ENCODE data around the gene ZNF816. TPM values are rescaled to one million over a fixed set of nuclear protein-coding genes. Genes with fewer than 3 reads are reported as not detected.
"Not testable (repeated sequence)": the region's sequence is repeated elsewhere in the genome, so short reads cannot be mapped to it uniquely, and the experiment has no call there.

Gene ZNF816
- total RNA-seq, 1 donor = 11.7 TPM

DNA sequence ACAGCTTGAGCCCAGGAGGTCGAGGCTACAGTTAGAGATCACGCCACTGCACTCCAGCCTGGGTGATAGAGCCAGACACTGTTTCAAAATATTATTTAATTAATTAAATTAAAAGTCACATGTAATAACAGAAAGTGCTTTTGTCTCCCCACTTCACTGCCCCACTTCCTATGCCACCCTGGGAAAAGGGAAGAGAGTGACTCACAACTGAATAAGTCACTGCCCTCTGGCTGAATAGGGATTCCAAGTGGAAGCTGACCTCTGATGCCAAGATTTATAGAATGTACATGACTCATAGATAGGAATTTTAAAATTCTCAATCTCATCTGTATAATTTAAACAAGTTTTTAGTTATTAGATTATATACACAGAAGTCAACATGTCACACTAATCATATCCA is 28.8 kb upstream of the ZNF816 start:
- peak; percentile 46 for DNase-seq (ENCODE audit: low read depth)
- peak overlapping the region; percentile 40 for H3K4me3 ChIP-seq (ENCODE audit: low read depth, low read length)
- TF ChIP-seq, protein P1, sequence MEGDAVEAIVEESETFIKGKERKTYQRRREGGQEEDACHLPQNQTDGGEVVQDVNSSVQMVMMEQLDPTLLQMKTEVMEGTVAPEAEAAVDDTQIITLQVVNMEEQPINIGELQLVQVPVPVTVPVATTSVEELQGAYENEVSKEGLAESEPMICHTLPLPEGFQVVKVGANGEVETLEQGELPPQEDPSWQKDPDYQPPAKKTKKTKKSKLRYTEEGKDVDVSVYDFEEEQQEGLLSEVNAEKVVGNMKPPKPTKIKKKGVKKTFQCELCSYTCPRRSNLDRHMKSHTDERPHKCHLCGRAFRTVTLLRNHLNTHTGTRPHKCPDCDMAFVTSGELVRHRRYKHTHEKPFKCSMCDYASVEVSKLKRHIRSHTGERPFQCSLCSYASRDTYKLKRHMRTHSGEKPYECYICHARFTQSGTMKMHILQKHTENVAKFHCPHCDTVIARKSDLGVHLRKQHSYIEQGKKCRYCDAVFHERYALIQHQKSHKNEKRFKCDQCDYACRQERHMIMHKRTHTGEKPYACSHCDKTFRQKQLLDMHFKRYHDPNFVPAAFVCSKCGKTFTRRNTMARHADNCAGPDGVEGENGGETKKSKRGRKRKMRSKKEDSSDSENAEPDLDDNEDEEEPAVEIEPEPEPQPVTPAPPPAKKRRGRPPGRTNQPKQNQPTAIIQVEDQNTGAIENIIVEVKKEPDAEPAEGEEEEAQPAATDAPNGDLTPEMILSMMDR (IDR thresholded peaks at IDR 0.05; ENCODE audit: insufficient read depth, low read depth, low read length) = no peak

DNA sequence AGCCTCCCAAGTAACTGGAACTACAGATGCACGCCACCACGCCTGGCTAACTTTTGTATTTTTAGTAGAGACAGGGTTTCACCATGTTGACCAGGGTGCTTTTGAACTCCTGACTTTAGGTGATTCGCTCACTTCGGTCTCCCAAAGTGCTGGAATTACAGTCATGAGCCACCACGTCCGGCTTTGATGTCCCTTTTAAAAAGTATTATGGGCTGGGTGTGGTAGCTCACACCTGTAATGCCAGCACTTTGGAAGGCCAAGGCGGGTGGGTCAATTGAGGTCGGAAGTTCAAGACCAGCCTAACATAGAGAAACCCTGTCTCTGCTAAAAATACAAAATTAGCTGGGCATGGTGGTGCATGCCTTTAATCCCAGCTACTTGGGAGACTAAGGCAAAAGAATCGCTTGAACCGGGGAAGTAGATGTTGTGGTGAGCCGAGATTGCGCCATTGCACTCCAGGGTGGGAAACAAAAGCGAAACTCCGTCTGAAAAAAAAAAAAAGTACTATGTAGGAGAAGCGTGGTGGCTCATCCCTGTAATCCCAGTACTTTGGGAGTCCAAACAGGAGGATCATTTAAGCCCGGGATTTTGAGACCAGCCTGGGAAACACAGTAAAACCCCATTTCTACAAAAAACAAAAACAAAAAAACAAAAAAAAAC is 28.2 kb upstream of the ZNF816 start:
- TF ChIP-seq, protein P1 (IDR thresholded peaks at IDR 0.05; ENCODE audit: insufficient read depth, low read depth, low read length) = no peak
- peak overlapping the region; percentile 40 for H3K4me3 ChIP-seq (ENCODE audit: low read depth, low read length)
- DNase-seq (ENCODE audit: low read depth) = peak; percentile 75

DNA sequence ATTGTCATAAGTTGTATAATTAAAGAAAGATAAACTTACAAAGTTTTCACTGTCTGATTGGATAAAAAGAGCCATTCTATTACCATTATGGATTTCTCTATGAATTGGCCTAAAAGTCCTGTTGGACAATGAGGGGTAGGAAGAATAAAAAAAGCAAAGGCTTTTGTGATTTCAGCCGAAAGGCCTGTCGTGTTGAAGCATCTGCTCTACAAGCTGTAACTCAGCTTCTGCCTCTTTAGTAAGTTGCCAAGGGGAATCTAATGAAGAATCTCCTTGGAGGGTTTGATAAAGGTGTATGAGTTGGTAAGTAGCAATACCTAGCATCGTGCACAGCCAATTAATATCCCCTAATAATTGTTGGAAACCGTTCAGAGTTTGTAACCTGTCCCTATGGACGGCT is 25.8 kb upstream of the ZNF816 start:
- no peak for DNase-seq (ENCODE audit: low read depth)
- TF ChIP-seq, protein P1 (IDR thresholded peaks at IDR 0.05; ENCODE audit: insufficient read depth, low read depth, low read length) = no peak
- H3K4me3 ChIP-seq (ENCODE audit: low read depth, low read length) = no peak overlapping the region

DNA sequence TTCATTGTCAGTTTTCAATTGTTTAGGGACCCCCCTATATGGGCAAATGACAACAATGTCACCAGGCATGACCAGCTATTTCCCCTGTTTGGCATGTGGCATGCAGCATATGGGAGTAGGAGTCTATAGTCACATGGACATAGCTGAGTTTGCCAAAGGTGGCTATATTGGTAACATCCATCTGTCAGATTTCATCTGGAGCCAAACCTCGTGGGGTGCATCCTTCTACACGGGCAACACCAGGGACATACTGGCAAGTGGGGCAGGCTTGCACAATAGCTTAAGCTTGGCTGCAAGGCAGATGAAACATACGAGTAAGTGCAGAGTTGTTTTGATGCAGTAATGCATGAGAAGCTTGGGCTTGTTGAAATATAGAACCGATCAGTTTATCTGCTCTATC is 24.5 kb upstream of the ZNF816 start:
- TF ChIP-seq, protein P1 (IDR thresholded peaks at IDR 0.05; ENCODE audit: insufficient read depth, low read depth, low read length) = no peak
- DNase-seq (ENCODE audit: low read depth) = no peak

DNA sequence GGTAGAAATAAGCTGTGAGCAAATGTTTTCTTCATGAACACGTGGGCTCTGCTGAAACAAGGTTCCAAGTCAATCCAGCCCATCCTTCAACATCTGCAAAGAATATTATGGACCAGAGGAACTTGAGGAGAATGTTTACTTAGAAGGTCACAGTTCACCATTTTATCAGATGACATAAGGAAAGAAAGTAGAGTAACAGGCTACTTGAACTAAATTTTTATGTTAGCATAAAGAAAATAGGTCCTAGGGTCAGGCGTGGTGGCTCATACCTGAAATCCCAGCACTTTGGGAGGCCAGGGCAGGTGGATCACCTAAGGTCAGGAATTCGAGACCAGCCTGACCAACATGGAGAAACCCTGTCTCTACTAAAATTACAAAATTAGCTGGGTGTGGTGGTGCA is 20.5 kb upstream of the ZNF816 start:
- DNase-seq (ENCODE audit: low read depth); H3K4me3 ChIP-seq (ENCODE audit: low read depth, low read length): not testable (repeated sequence)

More for the DNA sequence above, 24.5 kb upstream of the ZNF816 start:
- H3K4me3 ChIP-seq (ENCODE audit: low read depth, low read length) = no peak overlapping the region

DNA sequence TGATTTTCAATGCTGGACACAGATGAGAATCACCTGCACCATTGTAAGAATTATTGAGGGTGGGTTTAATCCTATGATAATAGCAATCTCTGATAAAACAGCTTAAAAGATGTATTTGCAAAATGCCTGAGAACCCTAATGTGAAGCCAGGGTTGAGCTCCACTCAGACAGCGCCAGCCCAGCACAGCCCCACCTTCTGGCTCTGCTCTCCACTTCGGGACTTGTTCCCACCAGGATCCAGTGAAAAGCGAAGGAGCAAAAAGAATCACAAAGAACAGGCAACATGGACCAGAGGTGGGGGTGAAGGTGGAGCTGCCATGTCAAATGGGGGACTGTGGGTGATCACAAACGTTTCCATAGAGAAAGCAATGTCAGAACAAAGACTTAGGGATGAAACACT is 18.6 kb upstream of the ZNF816 start:
- TF ChIP-seq, protein P1 (IDR thresholded peaks at IDR 0.05; ENCODE audit: insufficient read depth, low read depth, low read length) = no peak
- DNase-seq (ENCODE audit: low read depth) = no peak
- no peak overlapping the region for H3K4me3 ChIP-seq (ENCODE audit: low read depth, low read length)

DNA sequence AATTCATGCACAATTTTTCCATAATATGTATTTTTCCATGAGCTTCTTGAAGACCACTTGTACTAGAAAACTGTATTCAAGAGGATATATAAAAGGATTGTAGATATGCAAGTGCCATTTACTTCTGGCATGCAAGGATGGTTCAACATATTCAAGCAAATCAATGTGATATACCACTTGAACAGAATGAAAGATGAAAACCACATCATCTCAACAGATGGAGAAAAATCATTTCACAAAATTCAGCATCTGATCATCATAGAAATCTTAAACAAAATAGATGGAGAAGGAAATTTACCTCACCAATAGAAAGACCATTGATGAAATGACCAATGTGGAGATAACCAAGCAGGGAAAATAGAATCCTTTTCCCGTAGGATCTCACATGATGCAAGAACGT is 5.1 kb upstream of the ZNF816 start:
- H3K4me3 ChIP-seq (ENCODE audit: low read depth, low read length) = no peak overlapping the region
- DNase-seq (ENCODE audit: low read depth) = no peak
- TF ChIP-seq, protein P1 (IDR thresholded peaks at IDR 0.05; ENCODE audit: insufficient read depth, low read depth, low read length) = no peak

All from fibroblast of villous mesenchyme (primary cell).